CD4-positive, alpha-beta T cell treated with Interferon gamma for 1 hour (primary cell): ENCODE results near the gene UBQLN4.

Source experiments
- DNase-seq: peaks from one replicate; pipeline ENCODE4 v3.0.0-alpha.2; 2020

UBQLN4 gene

GRCh38 chr1:156053768-156054499 is at the start of gene UBQLN4:
TSS of gene UBQLN4 (minus strand) at chr1:156053798. CDS start at chr1:156053701, 97 bp downstream.
- peak; percentile 86 for DNase-seq

- DNase-seq, result no peak
Observed at GRCh38 chr1:156102633-156103511, 49.3 kb upstream of the UBQLN4 start.

GRCh38 chr1:156101880-156102279 is 48.3 kb upstream of the UBQLN4 start:
- DNase-seq, result no peak

GRCh38 chr1:156100205-156100995 is 46.8 kb upstream of the UBQLN4 start:
- DNase-seq, result no peak

GRCh38 chr1:156099282-156099681 is 45.7 kb upstream of the UBQLN4 start:
- no peak for DNase-seq

- DNase-seq, result no peak
Observed at GRCh38 chr1:156098784-156099183, 45.2 kb upstream of the UBQLN4 start.

- DNase-seq, result no peak
Observed at GRCh38 chr1:156097499-156098178, 44.0 kb upstream of the UBQLN4 start.

GRCh38 chr1:156096640-156097391 is 43.2 kb upstream of the UBQLN4 start:
- peak; percentile 96 for DNase-seq

GRCh38 chr1:156095906-156096508 is 42.4 kb upstream of the UBQLN4 start:
- no peak for DNase-seq

- DNase-seq, result no peak
Observed at GRCh38 chr1:156091610-156092009, 38.0 kb upstream of the UBQLN4 start.

GRCh38 chr1:156090840-156091188 is 37.2 kb upstream of the UBQLN4 start:
- peak; percentile 83 for DNase-seq

- no peak for DNase-seq
Observed at GRCh38 chr1:156090138-156090839, 36.7 kb upstream of the UBQLN4 start.

- DNase-seq, result no peak
Observed at GRCh38 chr1:156089704-156090103, 36.1 kb upstream of the UBQLN4 start.

GRCh38 chr1:156086256-156086662 is 32.7 kb upstream of the UBQLN4 start:
- no peak for DNase-seq

GRCh38 chr1:156083800-156084790 is 30.5 kb upstream of the UBQLN4 start:
- no peak for DNase-seq

GRCh38 chr1:156082309-156083091 is 28.9 kb upstream of the UBQLN4 start, which contains the start of gene MEX3A:
TSS of gene MEX3A (minus strand) at chr1:156082465. CDS start at chr1:156081998, 467 bp downstream.
- DNase-seq, result peak; percentile 50

- DNase-seq, result no peak
Observed at GRCh38 chr1:156081917-156082308, 28.3 kb upstream of the UBQLN4 start.

- DNase-seq, result no peak
Observed at GRCh38 chr1:156081180-156081916, 27.8 kb upstream of the UBQLN4 start.
